Mucosa of rectum (tissue), 2 donors: Measurements from ENCODE around the gene SELENOS.

Experiments
- H3K27ac ChIP-seq, 2 donors: one replicate each; pipeline ENCODE4 v1.7.0; 2013; ENCODE audit warnings: inconsistent platforms in 2 of 2, low read depth in 2 of 2, low read length in 2 of 2
- H3K27me3 ChIP-seq, 2 donors: one replicate each; pipeline ENCODE4 v1.7.0; 2013; ENCODE audit warnings: low read length in 2 of 2; ENCODE audit not compliant: control insufficient read depth in 2 of 2, insufficient read depth in 2 of 2
- H3K36me3 ChIP-seq, 2 donors: one replicate each; pipeline ENCODE4 v1.7.0; 2013; ENCODE audit warnings: low read length in 2 of 2; ENCODE audit not compliant: control insufficient read depth in 2 of 2, insufficient read depth in 2 of 2
- H3K4me1 ChIP-seq, 2 donors: one replicate each; pipeline ENCODE4 v1.7.0; 2013; ENCODE audit warnings: low read length in 2 of 2, mild to moderate bottlenecking in 1 of 2; ENCODE audit not compliant: control insufficient read depth in 2 of 2, insufficient read depth in 2 of 2
- H3K4me3 ChIP-seq, 2 donors: one replicate each; pipeline ENCODE4 v1.7.0; 2013; ENCODE audit warnings: low read length in 2 of 2
- H3K9ac ChIP-seq, 2 donors: one replicate each; pipeline ENCODE4 v1.7.0; 2013; ENCODE audit warnings: low read length in 2 of 2, low read depth in 1 of 2, mild to moderate bottlenecking in 1 of 2
- H3K9me3 ChIP-seq, 2 donors: one replicate each; pipeline ENCODE4 v1.7.0; 2013; ENCODE audit warnings: low read length in 2 of 2; ENCODE audit not compliant: control insufficient read depth in 2 of 2
- donor health status: healthy.
- donor health status: Normal muscosa, but diverticular disease.

The SELENOS gene

DNA sequence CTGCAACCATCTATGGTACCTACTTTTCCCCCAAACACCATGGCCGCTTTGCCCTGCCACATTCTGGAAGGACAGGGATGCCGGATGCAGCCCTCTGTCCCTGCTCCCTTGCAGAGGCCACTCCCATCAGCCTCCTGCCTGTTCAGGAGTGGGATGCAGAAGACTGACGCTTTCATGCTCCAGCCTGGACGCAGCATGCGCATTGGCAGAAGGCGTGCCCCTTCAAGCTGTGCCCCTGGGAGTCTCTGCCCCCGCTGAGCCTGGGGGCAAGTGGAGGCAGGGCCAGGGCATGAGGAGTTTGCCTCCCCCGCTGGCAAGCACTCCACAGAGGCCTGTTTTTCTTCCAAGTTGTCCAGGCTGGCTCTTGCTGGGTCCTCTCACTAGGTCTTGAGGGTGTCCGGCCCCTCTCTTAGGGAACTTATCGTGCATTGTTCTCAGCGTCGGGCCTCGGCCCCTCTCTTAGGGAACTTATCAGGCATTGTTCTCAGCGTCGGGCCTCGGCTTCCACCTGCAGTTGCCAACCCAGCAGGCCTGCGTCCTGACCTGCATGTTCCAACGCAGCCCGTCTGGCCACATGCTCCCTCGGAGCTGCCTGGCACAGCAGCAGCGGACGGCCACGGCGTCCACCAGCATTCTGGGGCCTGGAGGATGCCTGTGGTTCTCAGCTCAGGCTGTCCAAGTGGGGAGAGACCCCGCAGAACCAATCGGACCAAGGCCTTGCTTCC lies 32.3 kb upstream of the SELENOS start:
- no peak overlapping the region for H3K9ac ChIP-seq
- H3K4me3 ChIP-seq: no peak overlapping the region
- H3K9me3 ChIP-seq: no peaks in the 10 kb centered on the region

GRCh38 chr15:101308604-101309435 lies 31.5 kb upstream of the SELENOS start:
- no peaks in the 10 kb centered on the region for H3K4me1 ChIP-seq
- H3K9me3 ChIP-seq: no peaks in the 10 kb centered on the region
- peaks cover 2 to 7% of the 10 kb centered on the region in 2 donors for H3K36me3 ChIP-seq
- H3K9ac ChIP-seq: no peak overlapping the region
- no peak overlapping the region for H3K27ac ChIP-seq
- H3K4me3 ChIP-seq: no peak overlapping the region
- H3K27me3 ChIP-seq: no peaks in the 10 kb centered on the region

More for the DNA sequence above, 32.3 kb upstream of the SELENOS start:
- no peaks in the 10 kb centered on the region for H3K4me1 ChIP-seq
- H3K27ac ChIP-seq: no peak overlapping the region
- no peaks in the 10 kb centered on the region for H3K27me3 ChIP-seq
- H3K36me3 ChIP-seq: peaks cover 5 to 11% of the 10 kb centered on the region in 2 donors

DNA sequence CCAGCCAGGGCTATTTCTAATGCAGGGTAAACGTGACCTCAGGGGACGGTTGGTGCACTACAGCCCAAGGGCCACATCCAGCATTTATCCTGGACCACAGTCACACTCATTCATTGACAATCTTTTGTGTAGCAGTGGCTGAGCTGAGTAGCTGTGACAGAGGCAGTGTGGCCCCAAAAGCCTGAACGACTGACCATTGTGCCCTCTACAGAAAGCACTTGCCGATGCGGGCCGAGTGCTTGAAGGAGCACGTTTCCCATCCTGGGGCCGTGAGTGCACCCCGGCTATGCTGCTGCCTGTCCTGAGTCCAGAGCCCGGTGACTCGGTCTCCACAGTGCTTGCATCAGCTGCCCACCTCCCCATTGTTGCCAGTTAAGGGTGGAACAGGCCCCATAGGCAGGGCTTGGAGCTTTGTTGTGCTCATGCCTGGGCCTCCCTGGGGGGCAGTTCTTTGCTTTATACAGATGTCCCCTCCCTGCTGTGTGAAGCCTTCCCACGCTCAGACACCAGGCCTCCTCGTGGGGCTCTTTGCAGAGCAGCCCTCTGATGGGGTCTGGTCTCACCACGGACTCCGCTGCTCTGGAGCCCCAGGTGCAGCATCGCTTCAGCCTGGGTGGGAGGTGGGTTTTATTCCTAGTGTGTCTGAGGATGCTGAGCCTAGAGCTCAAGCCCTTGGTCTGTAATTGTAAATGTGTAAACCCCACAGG lies 30.8 kb upstream of the SELENOS start:
- H3K9ac ChIP-seq: no peak overlapping the region
- no peaks in the 10 kb centered on the region for H3K4me1 ChIP-seq
- no peak overlapping the region for H3K4me3 ChIP-seq
- H3K36me3 ChIP-seq: peaks cover 2 to 7% of the 10 kb centered on the region in 2 donors
- H3K27ac ChIP-seq: no peak overlapping the region
- H3K9me3 ChIP-seq: no peaks in the 10 kb centered on the region
- H3K27me3 ChIP-seq: no peaks in the 10 kb centered on the region

- H3K4me3 ChIP-seq: no peak overlapping the region
- H3K27me3 ChIP-seq: no peaks in the 10 kb centered on the region
- no peaks in the 10 kb centered on the region for H3K9me3 ChIP-seq
- H3K9ac ChIP-seq: no peak overlapping the region
- no peak overlapping the region for H3K27ac ChIP-seq
- H3K36me3 ChIP-seq: peaks cover 2 to 7% of the 10 kb centered on the region in 2 donors
- no peaks in the 10 kb centered on the region for H3K4me1 ChIP-seq
These were observed 30.0 kb upstream of the SELENOS start for GRCh38 chr15:101307048-101307896.

DNA sequence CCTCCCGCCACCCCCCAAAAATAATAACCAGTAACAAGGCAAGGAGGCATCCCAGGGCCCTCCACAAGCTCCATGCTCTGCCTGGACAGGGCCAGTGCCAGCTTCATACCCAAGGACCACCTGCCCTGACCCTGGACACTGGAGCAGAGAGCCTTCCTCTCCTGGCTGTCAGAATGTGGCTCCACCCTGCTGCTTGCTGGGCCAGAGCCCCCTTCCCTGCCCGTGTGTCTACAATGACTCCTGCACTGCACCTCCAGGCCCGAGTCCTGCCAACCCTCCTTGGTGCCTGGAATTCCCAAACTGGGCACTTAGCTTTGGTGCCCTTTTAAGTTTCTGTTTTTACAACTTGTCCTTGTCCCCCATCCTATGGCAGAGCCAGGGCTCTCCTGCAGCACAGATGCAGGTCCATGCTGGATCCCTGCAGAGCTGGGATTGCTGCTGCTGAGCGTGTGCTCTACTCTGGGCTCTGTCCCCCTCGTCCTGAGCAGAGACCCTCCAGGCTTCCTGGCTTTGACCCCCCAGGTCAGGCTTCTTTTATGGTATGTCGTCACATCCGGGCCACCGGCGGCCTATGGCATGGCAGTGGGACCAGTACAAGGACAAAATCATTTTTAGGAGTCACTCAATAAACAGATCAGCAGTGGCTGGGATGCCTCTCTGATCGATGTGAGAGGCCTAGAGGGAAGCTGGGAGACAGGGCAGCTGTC lies 29.2 kb upstream of the SELENOS start:
- Histone ChIP-seq H3K27me3 (no peaks in the 10 kb centered on the region), H3K36me3 (peaks cover 2 to 7% of the 10 kb centered on the region in 2 donors), H3K4me1 (no peaks in the 10 kb centered on the region), H3K4me3 (no peak overlapping the region), H3K9ac (no peak overlapping the region), H3K9me3 (no peaks in the 10 kb centered on the region), H3K27ac (no peak overlapping the region)

- no peaks in the 10 kb centered on the region for H3K4me1 ChIP-seq
- H3K9ac ChIP-seq: no peak overlapping the region
- H3K4me3 ChIP-seq: no peak overlapping the region
- H3K27me3 ChIP-seq: no peaks in the 10 kb centered on the region
- no peaks in the 10 kb centered on the region for H3K9me3 ChIP-seq
- no peak overlapping the region for H3K27ac ChIP-seq
- H3K36me3 ChIP-seq: peaks cover 2 to 7% of the 10 kb centered on the region in 2 donors
These were observed 28.6 kb upstream of the SELENOS start for GRCh38 chr15:101305820-101306255.

GRCh38 chr15:101303408-101303807 lies 26.1 kb upstream of the SELENOS start:
- Histone ChIP-seq H3K27me3 (no peaks in the 10 kb centered on the region), H3K27ac (no peak overlapping the region), H3K36me3 (peaks cover 0 to 4% of the 10 kb centered on the region in 2 donors), H3K4me3 (no peak overlapping the region), H3K9ac (no peak overlapping the region), H3K4me1 (no peaks in the 10 kb centered on the region), H3K9me3 (no peaks in the 10 kb centered on the region)

- Histone ChIP-seq H3K4me3 (peak overlapping the region; percentile 92 to 96), H3K9me3 (no peaks in the 10 kb centered on the region), H3K36me3 (peaks cover 5% of the 10 kb centered on the region in 2 donors), H3K27me3 (no peaks in the 10 kb centered on the region), H3K27ac (peak overlapping the region in 1 of 2 donors; percentile 95), H3K9ac (no peak overlapping the region), H3K4me1 (peaks cover 11 to 28% of the 10 kb centered on the region in 2 donors)
These were observed 19.4 kb upstream of the SELENOS start for GRCh38 chr15:101296418-101297405.
